Ureter (tissue), 1 donor: Measurements from ENCODE around the gene ANXA11. TPM values are rescaled to one million over a fixed set of nuclear protein-coding genes. Genes with fewer than 3 reads are reported as not detected.
A peak's percentile ranks its signal among the peaks of the same experiment; 100 is the strongest.
"Not testable (repeated sequence)": the region's sequence is repeated elsewhere in the genome, so short reads cannot be mapped to it uniquely, and the experiment has no call there.

Experiments used
- DNase-seq: peaks from one replicate; pipeline ENCODE4 v3.0.0-alpha.2; 2020; ENCODE audit warnings: low spot score
- total RNA-seq: library from RNA; stranded (reverse); gene quantifications from one replicate; pipeline ENCODE4 v1.2.4, GENCODE V29; 2023
- donor health status: DM: yes; HTN: yes; CAD: no.

The ANXA11 gene
- total RNA-seq, 1 donor from 2014 or later: 372 TPM

DNA sequence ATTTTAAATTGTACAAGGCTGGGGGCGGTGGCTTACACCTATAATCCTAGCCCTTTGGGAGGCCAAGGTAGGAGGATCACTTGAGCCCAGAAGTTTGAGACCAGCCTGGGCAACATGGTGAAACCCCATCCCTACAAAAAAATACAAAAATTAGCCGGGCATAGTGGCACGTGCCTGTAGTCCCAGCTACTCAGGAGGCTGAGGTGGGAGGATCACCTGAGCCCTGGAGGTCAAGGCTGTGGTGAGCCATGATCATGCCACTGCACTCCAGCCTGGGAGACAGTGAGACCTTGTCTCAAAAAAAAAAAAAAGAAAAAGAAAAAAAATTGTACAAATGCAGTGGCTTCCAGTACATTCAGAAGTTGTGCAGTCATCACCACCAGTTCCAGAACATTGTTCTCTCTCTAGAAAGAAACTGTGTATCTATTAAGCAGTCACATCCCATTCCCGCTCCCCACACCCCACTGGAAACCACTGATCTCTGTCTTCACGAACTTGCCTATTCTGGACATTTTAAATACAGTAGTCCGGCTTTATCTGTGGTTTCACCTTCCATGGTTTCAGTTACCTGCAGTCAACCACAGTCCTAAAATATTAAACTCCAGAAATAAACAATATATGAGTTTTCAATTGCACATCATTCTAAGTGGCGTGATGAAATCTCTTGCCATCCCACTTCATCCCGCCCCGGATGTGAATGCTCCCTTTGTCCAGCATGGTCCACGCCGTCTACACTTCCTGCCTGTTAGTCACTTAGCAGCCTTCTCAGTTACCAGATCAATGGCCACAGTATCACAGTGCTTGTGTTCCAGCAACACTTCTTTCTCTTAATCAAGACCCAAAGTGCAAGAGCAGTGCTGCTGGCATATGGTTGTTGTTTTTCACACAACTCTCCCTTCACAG, 59.7 kb downstream of the ANXA11 start:
- DNase-seq: not testable (repeated sequence)

- DNase-seq: no peak
Measured at GRCh38 chr10:80144696-80145131, 60.6 kb downstream of the ANXA11 start.

GRCh38 chr10:80144067-80144695, 61.2 kb downstream of the ANXA11 start:
- no peak for DNase-seq

DNA sequence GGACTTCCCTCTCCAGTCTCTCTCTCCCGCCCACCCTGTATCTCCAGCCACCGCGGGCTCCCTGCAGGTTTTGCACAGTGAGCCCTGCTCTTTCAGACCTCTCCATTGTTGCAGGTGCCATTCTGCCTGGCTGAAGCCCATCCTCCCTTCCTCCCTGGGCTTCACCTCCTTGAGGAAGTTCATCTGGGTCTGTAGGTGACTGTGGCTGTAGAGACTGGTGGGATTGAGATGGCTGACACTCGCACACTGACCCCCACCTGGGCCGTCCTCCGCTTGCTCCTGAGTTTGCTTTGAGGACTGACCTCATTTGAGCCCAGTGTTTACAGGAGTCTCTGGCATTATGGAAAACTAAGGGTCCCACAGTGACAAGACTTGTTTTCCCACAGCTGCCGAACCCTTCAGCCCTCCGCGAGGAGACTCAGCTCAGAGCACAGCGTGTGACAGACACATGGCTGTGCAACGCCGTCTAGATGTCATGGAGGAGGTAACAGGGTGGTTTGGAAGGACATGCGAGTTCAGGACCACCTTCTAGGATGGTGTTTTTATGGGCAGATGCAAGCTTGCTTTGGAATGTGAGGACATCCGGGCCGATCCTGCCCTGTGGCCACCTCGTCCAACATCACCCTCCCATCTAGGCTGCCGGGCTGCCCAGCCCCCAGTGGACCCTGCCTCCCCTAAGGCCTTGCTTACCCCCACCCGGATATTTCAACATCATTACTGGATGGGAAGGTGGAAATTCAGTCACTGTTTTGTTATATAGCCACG, 63.5 kb downstream of the ANXA11 start:
- no peak for DNase-seq

GRCh38 chr10:80140251-80140650, 65.1 kb downstream of the ANXA11 start:
- no peak for DNase-seq

DNA sequence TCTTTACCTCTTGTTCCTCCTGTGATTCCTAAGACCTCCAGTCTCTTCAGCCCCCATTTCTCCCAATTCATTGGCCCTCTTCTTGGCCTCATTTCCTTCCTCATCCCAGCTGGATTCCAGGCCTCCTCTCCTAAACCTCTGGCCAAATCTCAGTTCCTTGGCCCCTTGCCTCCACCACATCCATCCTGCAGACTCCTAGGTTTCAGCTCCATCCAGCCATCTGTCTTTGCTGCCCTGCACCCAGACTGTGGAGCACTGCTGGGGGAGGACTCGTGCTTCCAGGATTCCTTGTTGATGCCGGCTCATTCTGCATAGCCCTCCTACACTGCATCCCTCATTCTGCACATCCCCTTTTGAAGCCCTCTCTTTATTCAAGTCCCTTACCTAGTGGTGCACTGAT, 66.1 kb downstream of the ANXA11 start:
- no peak for DNase-seq

- DNase-seq: no peak
Measured at GRCh38 chr10:80137920-80138319, 67.4 kb downstream of the ANXA11 start.

DNA sequence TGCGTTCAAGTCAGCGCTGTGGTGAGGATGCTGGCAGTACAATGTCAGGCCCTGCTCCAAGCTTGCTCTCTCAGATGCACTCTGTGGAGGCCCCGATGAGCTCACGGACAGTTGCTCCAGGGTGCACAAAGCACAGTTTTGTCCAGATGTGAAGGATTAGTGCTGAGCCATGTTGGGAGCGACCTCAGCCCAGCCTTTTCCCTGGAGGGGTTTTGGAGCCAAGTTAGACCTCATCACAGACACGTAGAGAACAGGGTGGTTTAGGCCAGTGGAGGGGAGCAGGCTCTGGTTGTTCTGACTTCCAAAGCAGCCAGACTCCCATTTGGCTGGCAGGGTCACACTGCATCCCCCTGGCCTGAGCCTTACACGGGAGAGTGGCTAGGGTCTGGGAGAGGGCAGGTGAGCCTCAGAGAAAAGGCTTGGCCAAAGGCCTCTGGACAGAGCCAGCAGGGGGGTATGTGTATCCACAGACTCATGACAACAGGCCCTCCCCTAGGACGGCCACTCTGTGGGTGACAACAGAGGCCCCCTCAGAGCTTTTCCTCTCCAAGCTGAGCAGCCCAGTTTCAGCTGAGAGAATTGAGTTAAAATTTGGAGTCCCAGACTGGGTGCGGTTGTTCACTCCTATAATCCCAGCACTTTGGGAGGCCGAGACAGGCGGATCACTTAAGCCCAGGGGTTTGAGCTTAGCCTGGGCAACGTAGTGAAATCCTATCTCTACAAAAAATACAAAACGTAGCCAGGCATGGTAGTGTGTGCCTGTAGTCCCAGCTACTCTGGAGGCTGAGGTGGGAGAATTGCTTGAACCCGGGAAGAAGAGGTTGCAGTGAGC, 68.1 kb downstream of the ANXA11 start:
- no peak for DNase-seq

DNA sequence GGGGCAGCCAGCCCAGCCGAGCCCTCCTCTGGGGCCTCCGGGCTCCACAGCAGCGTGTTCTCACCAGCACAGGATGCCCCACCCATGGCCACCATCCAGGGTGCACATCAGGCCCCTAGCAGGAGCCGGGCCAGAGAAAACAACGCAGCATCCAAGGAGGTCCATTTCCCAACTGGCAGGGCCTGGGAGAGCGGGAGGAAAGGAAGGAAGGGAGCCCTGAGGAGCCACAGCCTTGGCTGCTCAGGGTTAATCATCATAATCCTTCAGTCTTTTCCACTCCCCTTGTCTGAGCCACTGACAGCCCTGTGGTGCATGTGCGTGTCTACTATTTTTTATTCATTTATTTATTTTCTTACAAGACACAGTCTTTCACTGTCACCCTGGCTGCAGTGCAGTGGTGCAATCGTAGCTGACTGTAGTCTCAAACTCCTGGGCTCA, 69.2 kb downstream of the ANXA11 start:
- peak; percentile 76 for DNase-seq

DNA sequence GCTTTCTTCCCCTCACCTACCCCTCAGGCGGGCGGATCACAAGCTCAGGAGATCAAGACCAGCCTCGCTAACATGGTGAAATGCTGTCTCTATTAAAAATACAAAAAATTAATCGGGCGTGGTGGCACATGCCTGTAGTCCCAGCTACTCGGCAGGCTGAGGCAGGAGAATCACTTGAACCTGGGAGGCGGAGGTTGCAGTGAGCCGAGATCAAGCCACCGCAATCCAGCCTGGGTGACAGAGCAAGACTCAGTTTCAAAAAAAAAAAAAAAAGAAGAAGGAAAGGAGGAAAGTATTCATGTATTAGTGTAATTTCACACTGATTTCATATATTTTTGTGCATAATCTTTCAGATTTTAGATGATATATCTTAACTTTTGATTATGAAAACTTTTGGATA, 71.7 kb downstream of the ANXA11 start:
- DNase-seq: not testable (repeated sequence)

- DNase-seq: no peak
Measured at GRCh38 chr10:80133206-80133605, 72.1 kb downstream of the ANXA11 start.

- DNase-seq: no peak
Measured at GRCh38 chr10:80132299-80133139, 72.8 kb downstream of the ANXA11 start, which contains the start of gene PLAC9. Gene PLAC9, plus strand, starts transcription at chr10:80132730. Its CDS starts 33 bp downstream, at chr10:80132763.

- DNase-seq: no peak
Measured at GRCh38 chr10:80131499-80131901, 73.8 kb downstream of the ANXA11 start.

DNA sequence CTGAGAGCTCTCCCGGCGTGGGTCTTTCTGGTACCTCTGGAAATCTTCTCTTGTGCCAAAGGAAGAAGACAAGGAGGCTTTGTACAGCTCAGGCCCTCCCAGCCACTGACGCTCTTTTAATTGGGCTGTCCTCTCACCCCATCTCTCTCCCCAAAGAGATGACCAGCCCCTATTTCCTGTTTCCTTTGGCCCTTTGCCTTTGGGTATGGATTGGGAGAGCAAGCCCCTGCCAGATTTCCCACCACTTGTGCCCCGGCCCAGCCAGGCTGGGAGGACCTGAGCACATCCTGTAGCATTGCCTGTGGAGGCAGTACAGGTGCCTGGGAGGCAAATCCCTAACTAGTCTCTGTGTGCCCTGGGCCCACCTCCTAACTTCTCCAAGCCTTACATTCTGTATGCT, 78.5 kb downstream of the ANXA11 start:
- no peak for DNase-seq

- DNase-seq: no peak
Measured at GRCh38 chr10:80122746-80123145, 82.6 kb downstream of the ANXA11 start.

- no peak for DNase-seq
Measured at GRCh38 chr10:80122110-80122710, 83.1 kb downstream of the ANXA11 start.

GRCh38 chr10:80118669-80119068, 86.7 kb downstream of the ANXA11 start:
- DNase-seq: no peak

DNA sequence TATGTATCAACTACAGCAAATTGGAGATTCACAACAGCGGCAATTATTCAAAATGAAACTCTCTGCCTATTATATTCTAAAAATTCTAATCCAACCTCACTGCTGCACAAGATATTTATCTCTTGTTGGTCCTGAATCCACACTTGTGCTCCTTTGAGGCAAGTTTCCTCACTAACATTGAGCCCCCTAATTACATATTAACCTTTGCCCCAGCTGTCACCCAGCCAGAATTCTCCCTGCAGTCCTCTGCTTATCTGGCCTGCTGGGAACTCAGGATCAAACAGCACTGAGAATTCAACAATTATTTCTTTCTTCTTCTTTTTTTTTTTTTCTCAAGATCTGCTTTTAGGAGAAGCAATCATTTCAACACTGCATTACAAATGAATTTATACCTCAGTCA, 94.4 kb downstream of the ANXA11 start:
- DNase-seq: no peak

DNA sequence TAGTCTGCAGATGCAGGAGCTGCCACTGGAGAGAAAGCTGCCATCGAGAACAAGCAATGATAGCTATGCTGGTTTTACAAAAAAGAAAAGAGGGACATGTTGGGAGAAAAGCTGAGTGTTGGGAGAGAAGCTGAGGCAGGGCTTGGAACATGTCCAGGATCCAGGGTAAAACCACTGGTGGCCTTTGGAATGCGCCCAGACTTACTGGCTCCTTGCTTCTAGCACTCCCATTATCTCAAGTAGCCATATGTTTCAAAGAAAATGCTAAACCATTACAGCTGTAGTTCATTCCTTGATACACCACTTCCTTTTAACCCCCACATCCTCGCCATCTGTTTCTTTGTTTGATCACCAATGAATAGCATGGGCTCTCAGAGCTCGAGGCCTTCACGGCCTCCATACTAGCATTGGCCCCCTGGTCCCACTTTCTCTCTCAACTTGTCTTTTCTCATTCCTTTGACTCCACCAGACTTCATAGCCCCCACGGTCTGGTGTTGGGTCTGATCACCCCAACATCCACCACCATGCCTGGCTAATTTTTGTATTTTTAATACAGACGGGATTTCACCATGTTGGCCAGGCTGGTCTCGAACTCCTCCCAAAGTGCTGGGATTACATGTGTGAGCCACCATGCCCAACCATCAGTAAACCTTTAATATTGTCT, 96.6 kb downstream of the ANXA11 start:
- no peak for DNase-seq
